ENCODE data around the gene DNAJB9.
"Not testable (repeated sequence)": the region's sequence is repeated elsewhere in the genome, so short reads cannot be mapped to it uniquely, and the experiment has no call there.

Gene DNAJB9

DNA sequence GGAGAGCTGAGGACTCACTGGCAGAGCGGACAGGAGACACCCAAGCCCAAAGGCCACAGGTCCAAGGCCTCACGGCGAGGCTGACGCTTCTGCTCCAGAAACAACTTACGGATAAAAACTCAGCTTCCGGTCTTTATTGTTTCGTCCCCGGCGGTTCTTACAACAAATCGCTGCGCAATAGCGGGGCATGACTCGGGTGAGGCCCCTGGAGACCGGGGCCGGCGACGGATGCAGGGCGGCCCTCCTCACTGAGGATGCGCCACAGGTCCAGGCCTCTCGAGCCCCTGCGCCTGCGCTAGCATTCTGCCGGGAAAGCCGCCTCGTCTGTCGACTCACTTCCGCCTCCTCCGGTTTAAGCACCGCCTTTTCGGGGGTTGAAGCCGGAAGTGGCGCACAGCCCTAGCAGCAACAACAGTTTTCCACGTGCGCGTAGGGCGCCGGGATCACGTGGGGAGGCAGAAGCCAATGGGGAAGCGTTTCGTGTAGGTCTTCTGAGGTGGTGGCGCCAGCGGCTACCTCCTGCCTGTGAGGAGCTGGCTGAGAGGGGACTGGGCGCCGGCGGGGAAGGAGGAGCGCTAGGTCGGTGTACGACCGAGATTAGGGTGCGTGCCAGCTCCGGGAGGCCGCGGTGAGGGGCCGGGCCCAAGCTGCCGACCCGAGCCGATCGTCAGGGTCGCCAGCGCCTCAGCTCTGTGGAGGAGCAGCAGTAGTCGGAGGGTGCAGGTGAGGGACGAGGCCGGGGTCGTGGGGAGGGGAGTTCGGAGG is at the start of gene DNAJB9, which contains the start of gene THAP5:
Gene DNAJB9 (plus strand): TSS at position 494 of the 765 bp plus-strand sequence. CDS start 1,853 bp downstream, outside the sequence.
Gene THAP5 (minus strand): TSS at position 326 of the 765 bp plus-strand sequence. CDS start 137 bp downstream, at position 189.
- DNase-seq (ENCODE audit: low read depth) = peak; percentile 100

DNA sequence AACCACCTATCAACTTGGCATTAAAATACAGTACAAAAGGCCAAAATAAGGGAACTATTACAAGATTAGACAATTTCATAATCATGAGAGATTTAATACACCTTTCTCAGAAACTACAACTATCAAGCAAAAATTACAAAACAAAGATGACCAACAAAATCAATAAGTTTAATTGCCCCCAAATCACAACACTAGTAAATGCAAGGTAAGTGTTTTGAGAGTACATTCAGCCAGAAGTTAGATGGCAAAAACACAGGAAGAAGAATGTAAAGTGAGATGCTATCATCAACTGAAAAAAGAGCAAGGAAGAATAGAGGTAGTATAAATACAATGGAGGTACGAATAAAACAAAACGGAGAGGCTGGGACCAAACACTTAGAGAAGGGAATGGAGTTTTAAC is 46.9 kb upstream of the DNAJB9 start:
- DNase-seq (ENCODE audit: low read depth) = no peak

DNA sequence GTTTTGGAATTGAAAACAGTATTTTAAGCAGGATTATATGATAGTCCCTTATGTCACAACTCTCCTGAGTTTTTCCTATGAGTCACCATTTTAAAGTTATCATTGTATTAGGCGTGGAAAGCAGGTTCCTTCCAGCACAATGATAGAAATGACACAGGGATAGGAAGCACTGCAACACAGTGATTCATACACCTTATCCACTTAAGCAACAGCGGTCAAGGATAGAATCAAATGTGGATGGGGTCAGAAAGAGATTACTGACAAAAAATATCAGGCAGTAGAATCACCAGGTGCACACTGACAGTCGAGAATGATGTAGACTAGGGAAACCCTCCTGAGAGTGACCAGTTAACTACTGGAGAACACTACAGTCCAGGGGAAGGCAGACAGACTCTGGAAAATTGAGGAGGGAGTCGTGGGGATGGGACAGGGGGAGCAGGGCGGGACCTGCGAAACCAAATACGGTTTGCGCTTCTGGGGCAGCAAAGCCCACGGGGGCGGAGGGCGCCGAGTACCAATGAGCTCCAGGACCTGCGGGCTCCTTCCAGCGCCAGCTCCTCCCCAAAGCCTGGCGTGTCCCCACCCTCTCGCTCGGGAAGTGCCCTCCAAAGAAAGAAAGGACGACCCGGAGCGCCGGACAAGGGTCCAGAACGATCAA is 44.2 kb upstream of the DNAJB9 start:
- DNase-seq (ENCODE audit: low read depth) = peak; percentile 89

DNA sequence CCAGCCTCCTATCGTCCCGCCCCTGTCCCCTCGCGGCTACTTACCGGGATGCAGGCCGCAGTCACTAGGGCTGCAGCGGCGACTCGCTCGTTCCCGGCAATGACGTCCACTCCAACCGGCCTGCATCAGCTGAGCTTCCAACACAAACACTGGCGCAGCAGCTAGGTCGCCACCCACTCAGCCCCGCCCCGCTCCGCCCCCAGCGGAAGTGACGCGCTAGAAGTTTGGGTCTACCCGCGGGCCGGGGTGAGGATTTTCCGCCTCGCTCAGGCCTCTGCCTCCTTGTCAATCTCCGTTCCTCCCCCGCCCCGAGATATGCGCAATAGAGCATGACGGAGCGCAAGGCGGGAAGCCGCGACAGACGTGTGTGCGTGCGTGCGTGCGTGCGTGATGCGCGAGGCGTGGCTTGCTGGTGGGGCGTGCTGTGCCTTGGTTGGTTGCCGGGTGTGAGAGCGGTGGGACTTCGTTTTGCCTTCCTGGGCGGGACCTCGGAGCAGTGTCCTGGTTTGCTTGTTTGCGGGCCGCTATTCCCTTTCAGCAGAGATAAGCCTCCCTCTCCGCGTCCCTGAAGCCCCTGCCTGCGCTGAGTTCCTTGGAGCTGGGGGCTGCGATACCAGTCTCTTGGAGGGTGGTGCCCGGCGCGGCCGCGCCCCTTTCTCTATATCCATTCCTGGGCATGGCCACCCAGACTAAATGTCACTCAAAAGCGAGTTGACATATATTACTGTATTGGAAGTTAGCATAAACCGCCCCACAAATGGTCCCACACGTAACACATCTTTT is 43.5 kb upstream of the DNAJB9 start, which contains the start of gene PNPLA8:
Gene PNPLA8 (minus strand): TSS at position 151 of the 783 bp plus-strand sequence. CDS start 10,644 bp downstream, outside the sequence.
- peak; percentile 100 for DNase-seq (ENCODE audit: low read depth)

DNA sequence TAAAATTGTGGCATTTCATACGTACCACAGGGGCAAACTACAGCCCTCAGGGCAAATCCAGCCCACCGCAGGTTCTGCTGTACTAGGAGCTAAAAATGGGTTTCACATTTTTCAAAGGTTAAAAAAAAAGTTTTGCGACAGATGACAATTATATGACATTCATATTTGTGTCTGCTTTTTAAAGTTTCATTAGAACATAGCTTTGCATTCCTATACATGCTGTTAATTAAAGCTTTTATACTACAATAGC is 43.0 kb upstream of the DNAJB9 start:
- no peak for DNase-seq (ENCODE audit: low read depth)

DNA sequence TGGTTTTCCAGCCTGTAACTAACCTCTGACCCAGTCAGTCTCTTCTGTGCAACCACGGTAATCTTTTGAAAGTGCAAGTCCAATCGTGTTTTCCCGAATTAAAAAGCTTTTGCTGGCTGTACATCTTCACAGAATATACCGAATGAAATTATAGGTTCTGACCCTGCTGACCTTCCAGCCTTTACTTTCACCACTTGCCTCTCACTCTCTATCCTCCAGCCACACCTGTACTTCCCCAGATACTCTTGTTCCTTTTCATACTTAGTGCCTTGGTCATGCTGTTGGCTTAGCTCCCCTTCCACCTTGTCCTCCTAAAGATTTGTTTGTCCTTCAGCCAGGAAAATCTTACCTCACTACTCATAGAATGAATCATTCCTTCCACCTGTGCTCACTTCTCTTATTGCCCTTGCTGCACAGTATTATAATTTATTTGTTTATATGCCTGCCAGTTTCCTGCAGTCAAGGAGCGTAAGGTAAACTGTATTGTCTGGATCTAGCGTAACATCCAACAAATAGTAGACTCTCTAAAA is 41.4 kb upstream of the DNAJB9 start:
- no peak for DNase-seq (ENCODE audit: low read depth)

DNA sequence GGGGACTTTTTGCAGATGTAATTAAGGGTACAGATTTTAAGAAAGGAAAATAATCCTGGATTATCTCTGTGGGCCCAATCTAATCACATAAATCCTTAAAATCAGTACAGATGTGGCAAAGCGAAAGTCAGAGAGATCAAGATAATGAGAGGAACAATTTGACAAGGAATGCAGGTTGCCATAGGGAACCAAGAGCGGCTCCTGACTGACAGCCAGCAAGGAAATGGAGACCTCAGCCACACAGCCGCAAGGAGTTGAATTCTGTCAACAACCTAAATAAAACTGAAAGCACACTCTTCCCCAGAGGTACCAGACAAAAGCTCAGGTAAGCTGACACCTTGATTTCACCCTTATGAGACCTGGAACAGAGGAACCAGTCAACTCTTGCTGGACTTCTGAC is 40.3 kb upstream of the DNAJB9 start:
- no peak for DNase-seq (ENCODE audit: low read depth)

DNA sequence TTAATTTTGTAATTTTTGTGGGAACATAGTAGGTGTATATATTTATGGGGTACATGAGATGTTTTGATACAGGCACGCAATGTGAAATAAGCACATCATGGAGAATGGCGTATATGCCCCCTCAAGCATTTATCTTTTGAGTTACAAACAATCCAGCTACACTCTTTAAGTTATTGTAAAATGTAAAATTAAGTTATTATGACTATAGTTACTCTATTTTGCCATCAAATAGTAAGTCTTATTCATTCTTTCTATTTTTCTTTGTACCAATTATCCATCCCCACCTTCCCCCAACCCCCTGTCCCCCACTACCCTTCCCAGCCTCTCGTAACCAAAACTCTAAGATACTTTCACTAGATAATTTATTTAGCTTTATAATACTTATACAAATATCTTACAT is 36.0 kb upstream of the DNAJB9 start:
- no peak for DNase-seq (ENCODE audit: low read depth)

DNA sequence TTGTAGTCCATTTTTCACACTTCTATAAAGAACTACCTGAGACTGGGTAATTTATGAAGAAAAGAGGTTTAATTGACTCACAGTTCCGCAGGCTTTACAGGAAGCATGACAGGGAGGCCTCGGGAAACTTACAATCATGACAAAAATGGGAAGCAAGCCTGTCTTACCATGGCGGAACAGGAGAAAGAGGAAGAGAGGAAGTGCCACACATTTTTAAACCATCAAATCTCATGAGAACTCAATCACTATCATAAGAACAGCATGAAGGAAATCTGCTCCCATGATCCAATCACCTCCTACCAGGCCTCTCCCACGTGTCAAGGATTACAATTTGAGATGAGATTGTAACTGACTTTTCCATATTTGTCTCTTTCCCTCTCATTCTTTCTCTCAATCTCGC is 34.4 kb upstream of the DNAJB9 start:
- no peak for DNase-seq (ENCODE audit: low read depth)

DNA sequence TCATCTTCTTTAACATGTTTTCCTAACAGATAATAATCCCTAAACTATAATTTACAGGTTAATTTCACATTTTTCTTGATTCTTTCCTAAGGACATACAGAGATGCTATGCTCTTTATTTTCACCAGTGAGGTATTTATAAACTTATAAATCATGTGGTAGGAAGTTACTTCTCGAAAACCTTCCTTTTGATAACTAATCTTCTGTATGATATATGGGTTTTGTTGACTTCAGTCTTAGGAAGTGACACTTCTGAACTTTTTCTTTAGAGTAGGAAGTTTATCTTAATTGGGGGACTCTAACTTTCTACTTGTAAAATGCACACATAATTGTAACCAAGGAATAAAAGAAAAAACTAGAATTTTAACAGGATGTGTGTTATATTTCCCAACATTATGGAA is 33.9 kb upstream of the DNAJB9 start:
- DNase-seq (ENCODE audit: low read depth) = no peak

DNA sequence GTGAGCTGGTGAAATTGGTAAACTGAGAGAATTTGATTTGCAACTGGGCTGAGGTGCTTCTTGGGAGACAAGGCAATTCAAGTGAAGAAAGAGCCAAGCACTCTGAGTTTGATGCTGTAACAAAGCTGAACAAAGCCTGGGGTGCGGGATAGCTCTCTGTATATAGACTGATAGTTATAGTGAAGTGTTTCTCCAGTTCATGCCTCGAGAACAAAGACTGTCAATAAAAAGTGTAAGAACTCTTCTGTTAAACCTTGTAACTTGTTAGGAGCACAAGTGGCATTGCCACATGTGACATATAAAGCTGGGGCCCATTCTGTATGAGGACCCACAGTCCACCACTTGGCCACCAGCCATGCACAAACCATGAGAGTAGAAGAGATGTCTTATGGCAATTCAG is 32.4 kb upstream of the DNAJB9 start:
- no peak for DNase-seq (ENCODE audit: low read depth)

DNA sequence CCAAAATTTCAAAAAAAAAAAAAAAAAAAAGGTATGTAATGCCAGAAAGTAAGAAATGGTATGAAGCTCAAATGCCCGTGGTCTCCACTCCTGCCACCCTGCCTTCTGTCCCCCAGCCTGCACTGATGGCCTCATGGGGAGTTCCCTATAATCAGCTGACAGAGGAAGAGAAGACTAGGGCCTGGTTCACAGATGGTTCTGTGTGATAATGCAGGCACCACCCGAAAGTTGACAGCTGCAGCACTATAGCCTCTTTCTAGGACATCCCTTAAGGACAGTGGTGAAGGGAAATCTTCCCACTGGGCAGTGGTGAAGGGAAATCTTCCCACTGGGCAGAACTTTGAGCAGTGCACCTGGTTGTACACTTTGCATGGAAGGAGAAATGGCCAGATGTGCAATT is 31.4 kb upstream of the DNAJB9 start:
- DNase-seq (ENCODE audit: low read depth) = not testable (repeated sequence)

DNA sequence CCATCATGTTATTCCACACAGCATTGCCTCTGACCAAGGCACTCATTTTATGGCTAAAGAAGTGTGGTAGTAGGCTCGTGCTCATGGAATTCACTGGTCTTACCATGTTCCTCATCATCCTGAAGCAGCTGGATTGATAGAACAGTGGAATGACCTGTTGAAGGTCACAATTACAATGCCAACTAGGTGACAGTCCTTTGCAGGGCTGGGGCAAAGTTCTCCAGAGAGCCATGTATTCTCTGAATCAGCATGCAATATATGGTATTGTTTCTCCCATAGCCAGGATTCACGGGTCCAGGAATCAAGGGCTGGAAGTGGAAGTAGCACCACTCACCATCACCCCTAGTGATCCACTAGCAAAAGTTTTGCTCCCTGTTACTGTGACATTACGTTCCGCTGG is 31.0 kb upstream of the DNAJB9 start:
- not testable (repeated sequence) for DNase-seq (ENCODE audit: low read depth)

DNA sequence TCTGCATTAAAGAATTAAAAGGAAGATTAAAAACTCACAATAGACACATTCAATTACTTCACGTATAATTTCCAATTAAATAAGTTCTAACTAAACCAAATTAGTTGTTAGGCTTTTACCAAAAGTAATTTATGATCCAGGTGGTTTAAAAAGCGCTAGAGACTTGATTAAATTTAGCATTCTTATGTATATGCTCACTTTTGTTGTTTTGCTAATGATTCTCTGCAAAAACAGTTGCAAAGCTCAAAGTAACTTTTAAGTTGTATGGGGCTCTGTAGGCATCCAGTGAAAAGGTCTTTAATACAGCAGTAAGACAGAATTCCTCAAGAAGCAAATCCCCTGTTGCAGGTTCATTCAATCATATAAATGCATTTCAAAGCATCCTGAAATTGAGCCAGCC is 28.2 kb upstream of the DNAJB9 start:
- no peak for DNase-seq (ENCODE audit: low read depth)

DNA sequence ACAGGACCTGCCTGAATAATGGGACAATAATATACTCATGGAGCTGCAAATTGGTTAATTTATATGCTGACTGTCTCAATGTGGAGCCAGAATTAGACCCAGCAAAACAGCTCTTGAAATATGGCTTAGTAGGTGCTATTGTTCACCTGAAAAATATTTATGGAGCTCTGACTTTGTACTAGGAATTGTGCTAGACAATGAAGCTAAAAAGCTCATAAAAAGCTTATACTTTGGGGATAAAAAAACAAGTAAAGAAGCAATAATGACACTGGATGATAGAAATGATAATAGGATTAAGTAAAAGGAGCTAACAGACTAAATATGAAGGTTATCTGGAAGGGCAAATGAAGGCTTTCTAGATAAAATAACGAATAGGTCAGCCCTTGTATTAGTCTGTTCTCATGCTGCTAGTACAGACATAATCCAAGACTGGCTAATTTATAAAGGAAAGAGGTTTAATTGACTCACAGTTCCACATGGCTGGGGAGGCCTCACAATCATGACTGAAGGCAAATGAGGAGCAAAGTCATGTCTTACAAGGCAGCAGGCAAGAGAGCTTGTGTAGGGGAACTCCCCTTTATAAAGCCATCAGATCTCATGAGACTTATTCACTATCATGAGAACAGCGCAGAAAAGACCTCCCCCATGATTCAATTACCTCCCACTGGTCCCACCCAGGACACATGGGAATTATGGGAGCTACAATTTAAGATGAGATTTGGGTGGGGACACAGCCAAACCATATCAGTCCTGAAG is 21.4 kb upstream of the DNAJB9 start:
- not testable (repeated sequence) for DNase-seq (ENCODE audit: low read depth)

DNA sequence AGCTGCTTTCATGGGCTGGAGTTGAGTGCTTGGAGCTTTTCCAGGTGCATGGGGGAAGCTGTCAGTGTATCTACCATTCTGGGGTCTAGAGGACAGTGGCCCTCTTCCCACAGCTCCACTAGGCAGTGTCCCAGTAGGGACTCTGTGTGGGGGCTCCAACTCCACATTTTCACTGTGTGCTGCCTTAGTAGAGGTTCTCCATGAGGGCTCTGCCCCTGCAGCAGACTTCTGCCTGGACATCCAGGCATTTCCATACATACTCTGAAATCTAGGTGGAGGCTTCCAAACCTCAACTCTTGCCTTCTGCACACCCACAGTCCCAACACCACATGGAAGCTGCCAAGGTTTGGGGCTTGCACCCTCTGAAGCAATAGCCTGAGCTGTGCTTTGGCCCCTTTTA is 13.0 kb upstream of the DNAJB9 start:
- not testable (repeated sequence) for DNase-seq (ENCODE audit: low read depth)

DNA sequence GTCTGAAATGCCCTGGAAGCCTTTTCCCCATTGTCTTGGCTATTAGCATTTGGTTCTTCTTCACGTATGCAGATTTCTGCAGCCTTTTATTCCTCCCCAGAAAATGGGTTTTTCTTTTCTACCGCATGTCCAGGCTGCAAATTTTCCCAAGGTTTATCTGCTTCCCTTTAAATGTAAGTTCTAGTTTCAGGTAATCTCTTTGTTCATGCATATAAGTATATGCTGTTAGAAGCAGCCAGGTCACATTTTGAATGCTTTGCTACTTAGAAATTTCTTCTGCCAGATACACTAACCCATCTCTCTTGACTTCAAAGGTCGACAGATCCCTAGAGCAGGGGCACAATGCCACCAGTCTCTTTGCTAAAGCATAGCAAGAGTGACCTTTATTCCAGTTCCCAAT is 12.5 kb upstream of the DNAJB9 start:
- no peak for DNase-seq (ENCODE audit: low read depth)

DNA sequence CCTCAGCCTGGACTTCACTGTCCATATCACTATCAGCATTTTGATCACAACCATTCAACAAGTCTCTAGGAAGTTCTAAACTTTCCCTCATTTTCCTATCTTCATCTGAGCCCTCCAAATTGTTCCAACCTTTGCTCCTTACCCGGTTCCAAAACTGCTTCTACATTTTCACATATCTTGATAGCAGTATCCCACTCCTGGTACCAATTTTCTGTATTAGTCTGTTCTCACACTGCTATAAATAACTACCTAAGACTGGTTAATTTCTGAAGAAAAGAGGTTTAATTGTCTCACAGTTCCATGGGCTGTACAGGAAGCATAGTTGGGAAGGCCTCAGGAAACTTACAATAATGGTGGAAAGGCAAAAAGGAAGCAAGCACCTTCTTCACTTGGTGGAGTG is 12.1 kb upstream of the DNAJB9 start:
- DNase-seq (ENCODE audit: low read depth) = no peak

DNA sequence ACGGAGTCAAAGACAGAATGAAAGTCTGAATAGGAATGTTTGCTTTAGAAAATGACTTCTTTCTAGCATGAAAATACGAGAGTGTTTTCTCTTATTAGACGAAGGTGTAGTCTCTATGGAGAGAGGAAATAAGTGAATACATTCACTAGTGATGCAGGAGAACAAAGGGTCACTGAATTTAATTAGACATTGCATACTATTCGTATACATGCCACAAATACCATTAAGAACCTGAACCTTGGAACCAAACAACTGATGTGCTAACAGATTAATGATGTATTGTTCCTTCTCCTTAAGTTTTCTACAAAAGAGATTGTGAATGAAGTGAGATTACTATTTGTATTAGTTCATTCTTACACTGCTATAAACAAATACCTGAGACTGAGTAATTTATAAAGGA is 10.4 kb upstream of the DNAJB9 start:
- no peak for DNase-seq (ENCODE audit: low read depth)

DNA sequence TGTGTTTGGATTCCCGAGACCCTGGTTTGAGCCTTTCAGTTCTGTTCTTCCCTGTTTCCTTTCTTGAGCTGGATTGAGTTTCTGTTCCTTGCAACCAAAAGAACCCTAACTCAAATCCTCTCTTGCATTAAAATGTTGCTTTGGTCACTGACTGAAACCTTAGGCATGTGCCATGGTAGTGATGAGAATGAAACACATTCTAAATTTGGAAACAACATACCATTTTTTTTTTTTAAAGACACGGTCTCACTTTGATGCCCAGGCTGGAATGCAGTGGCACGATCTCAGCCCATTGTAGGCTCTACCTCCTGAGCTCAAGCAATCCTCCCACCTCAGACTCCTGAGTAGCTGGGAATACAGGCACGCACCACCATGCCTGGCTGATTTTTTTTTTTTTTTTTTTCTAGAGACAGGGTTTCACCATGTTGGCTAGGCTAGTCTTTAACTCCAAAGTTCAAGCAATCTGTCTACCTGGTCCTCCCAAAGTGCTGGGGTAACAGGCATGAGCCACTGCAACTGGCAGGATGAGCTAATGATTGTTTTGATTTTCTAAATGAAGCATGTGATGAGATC is 8.5 kb upstream of the DNAJB9 start:
- peak; percentile 27 for DNase-seq (ENCODE audit: low read depth)

DNA sequence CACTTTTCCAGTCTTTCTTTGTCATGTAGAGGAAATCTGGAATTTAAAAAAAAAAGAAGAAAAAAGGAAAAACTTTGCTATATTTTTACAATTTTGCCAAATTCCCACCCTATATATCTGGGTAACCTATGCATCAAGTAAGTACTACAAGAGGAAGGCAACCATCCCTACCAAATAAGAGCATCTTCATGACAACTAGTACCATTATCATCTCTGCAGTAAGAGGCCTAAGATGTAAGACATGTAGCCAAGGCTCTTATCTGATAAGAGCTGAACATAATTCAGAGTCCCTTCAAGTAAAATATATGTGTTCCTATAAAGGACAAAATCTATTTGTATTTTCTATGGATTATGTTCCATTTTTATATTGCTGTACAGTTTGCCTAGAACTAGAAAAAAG is 3.7 kb upstream of the DNAJB9 start:
- DNase-seq (ENCODE audit: low read depth) = no peak

Data from fibroblast of gingiva (primary cell).